SK-N-SH (cell line): ENCODE measurements around the gene USP30.

Experiments
- NRF1 ChIP-seq: IDR thresholded peaks from 2 replicates; pipeline ENCODE4 v1.6.1; 2012; ENCODE audit warnings: low read depth, mild to moderate bottlenecking, low read length
- TAF1 ChIP-seq: IDR thresholded peaks from 2 replicates; pipeline ENCODE4 v1.6.1; 2012; ENCODE audit warnings: low read depth, mild to moderate bottlenecking, low read length, moderate library complexity, borderline replicate concordance
- TF ChIP-seq, protein P1 (sequence below): fragments of 200-600 bp; sonication (generic); IDR thresholded peaks from 2 replicates; pipeline ENCODE4 v1.6.1; 2017; ENCODE audit warnings: antibody characterized with exemption, mild to moderate bottlenecking, moderate library complexity

GRCh38 chr12:109097435-109098182, 45.2 kb downstream of the USP30 start, which contains the start of gene UNG:
- peak; percentile 90 for TF ChIP-seq NRF1
- TF ChIP-seq, protein P1, sequence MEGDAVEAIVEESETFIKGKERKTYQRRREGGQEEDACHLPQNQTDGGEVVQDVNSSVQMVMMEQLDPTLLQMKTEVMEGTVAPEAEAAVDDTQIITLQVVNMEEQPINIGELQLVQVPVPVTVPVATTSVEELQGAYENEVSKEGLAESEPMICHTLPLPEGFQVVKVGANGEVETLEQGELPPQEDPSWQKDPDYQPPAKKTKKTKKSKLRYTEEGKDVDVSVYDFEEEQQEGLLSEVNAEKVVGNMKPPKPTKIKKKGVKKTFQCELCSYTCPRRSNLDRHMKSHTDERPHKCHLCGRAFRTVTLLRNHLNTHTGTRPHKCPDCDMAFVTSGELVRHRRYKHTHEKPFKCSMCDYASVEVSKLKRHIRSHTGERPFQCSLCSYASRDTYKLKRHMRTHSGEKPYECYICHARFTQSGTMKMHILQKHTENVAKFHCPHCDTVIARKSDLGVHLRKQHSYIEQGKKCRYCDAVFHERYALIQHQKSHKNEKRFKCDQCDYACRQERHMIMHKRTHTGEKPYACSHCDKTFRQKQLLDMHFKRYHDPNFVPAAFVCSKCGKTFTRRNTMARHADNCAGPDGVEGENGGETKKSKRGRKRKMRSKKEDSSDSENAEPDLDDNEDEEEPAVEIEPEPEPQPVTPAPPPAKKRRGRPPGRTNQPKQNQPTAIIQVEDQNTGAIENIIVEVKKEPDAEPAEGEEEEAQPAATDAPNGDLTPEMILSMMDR: no peak
- peak; percentile 21; the same call in 1 of the 2 replicates for TF ChIP-seq TAF1
